Ectodermal cell (in vitro differentiated cells): ENCODE measurements around the gene ARHGAP12.

ENCODE experiments used
- H3K27ac ChIP-seq: 2 replicates; pipeline ENCODE4 v1.7.0; 2013; ENCODE audit warnings: mild to moderate bottlenecking, low read depth, low read length; ENCODE audit not compliant: insufficient read depth, poor library complexity, severe bottlenecking
- H3K27me3 ChIP-seq: 2 replicates; pipeline ENCODE4 v1.7.0; 2013; ENCODE audit warnings: mild to moderate bottlenecking, low read length; ENCODE audit not compliant: insufficient read depth, control insufficient read depth, poor library complexity, severe bottlenecking
- H3K36me3 ChIP-seq: one replicate; pipeline ENCODE4 v1.7.0; 2013; ENCODE audit warnings: low read length; ENCODE audit not compliant: control insufficient read depth, insufficient read depth
- H3K4me1 ChIP-seq: one replicate; pipeline ENCODE4 v1.7.0; 2013; ENCODE audit warnings: low read length; ENCODE audit not compliant: control insufficient read depth, insufficient read depth
- H3K4me3 ChIP-seq: 2 replicates; pipeline ENCODE4 v1.7.0; 2013; ENCODE audit warnings: low read depth, low read length, control low read depth; ENCODE audit not compliant: insufficient read depth
- H3K9me3 ChIP-seq: 2 replicates; pipeline ENCODE4 v1.7.0; 2013; ENCODE audit warnings: mild to moderate bottlenecking, low read length, moderate library complexity; ENCODE audit not compliant: control insufficient read depth
- WGBS, 2 experiments: methylation state at CpG; one replicate each; pipeline ENCODE4 v1.1.7; 2013; ENCODE audit warnings: missing lambda C conversion rate in 2 of 2; 5-methylcytosine and 5-hydroxymethylcytosine counted together

ARHGAP12 gene

GRCh38 chr10:31949266-31949665, 20.6 kb upstream of the ARHGAP12 start:
- Histone ChIP-seq H3K27me3 (no peaks in the 10 kb centered on the region), H3K9me3 (peaks cover 4% of the 10 kb centered on the region), H3K27ac (no peak overlapping the region), H3K4me3 (no peak overlapping the region), H3K4me1 (no peaks in the 10 kb centered on the region), H3K36me3 (no peaks in the 10 kb centered on the region)
- 94 to 97% methylated on average over 3 of the region's 3 CpGs for WGBS, 2 experiments

- no peak overlapping the region for H3K27ac ChIP-seq
- no peaks in the 10 kb centered on the region for H3K27me3 ChIP-seq
- no peaks in the 10 kb centered on the region for H3K4me1 ChIP-seq
- no peaks in the 10 kb centered on the region for H3K9me3 ChIP-seq
- H3K36me3 ChIP-seq: no peaks in the 10 kb centered on the region
- WGBS, 2 experiments: 92% methylated on average over 7 of the region's 7 CpGs
- no peak overlapping the region for H3K4me3 ChIP-seq
Measured at GRCh38 chr10:31948021-31948420, 19.4 kb upstream of the ARHGAP12 start.

GRCh38 chr10:31947144-31947926, 18.7 kb upstream of the ARHGAP12 start:
- Histone ChIP-seq H3K27me3 (no peaks in the 10 kb centered on the region), H3K36me3 (no peaks in the 10 kb centered on the region), H3K4me3 (no peak overlapping the region), H3K27ac (no peak overlapping the region), H3K4me1 (no peaks in the 10 kb centered on the region), H3K9me3 (no peaks in the 10 kb centered on the region)
- WGBS, 2 experiments: 91 to 95% methylated on average over 6 to 7 of the region's 7 CpGs

GRCh38 chr10:31945392-31945791, 16.8 kb upstream of the ARHGAP12 start:
- H3K9me3 ChIP-seq: no peaks in the 10 kb centered on the region
- H3K27me3 ChIP-seq: no peaks in the 10 kb centered on the region
- H3K4me3 ChIP-seq: no peak overlapping the region
- H3K36me3 ChIP-seq: no peaks in the 10 kb centered on the region
- no peaks in the 10 kb centered on the region for H3K4me1 ChIP-seq
- no peak overlapping the region for H3K27ac ChIP-seq
- 86 to 92% methylated on average over 1 of the region's 1 CpG for WGBS, 2 experiments

- Histone ChIP-seq H3K4me1 (no peaks in the 10 kb centered on the region), H3K27ac (no peak overlapping the region)
Measured at GRCh38 chr10:31944071-31944433, 15.4 kb upstream of the ARHGAP12 start.

GRCh38 chr10:31942892-31943291, 14.3 kb upstream of the ARHGAP12 start:
- Histone ChIP-seq H3K27me3 (no peaks in the 10 kb centered on the region), H3K27ac (no peak overlapping the region), H3K4me3 (no peak overlapping the region), H3K9me3 (no peaks in the 10 kb centered on the region), H3K36me3 (no peaks in the 10 kb centered on the region), H3K4me1 (no peaks in the 10 kb centered on the region)
- WGBS, 2 experiments: 88 to 100% methylated on average over 4 of the region's 4 CpGs

More at GRCh38 chr10:31944071-31944433, 15.4 kb upstream of the ARHGAP12 start:
- Histone ChIP-seq H3K9me3 (no peaks in the 10 kb centered on the region), H3K4me3 (no peak overlapping the region), H3K27me3 (no peaks in the 10 kb centered on the region), H3K36me3 (no peaks in the 10 kb centered on the region)
- WGBS, 2 experiments: 88 to 89% methylated on average over 3 of the region's 3 CpGs

GRCh38 chr10:31942435-31942834, 13.8 kb upstream of the ARHGAP12 start:
- WGBS, 2 experiments: 71 to 88% methylated on average over 1 of the region's 1 CpG
- Histone ChIP-seq H3K36me3 (no peaks in the 10 kb centered on the region), H3K27me3 (no peaks in the 10 kb centered on the region), H3K27ac (no peak overlapping the region), H3K9me3 (no peaks in the 10 kb centered on the region), H3K4me3 (no peak overlapping the region), H3K4me1 (no peaks in the 10 kb centered on the region)

GRCh38 chr10:31940839-31941653, 12.4 kb upstream of the ARHGAP12 start:
- H3K36me3 ChIP-seq: no peaks in the 10 kb centered on the region
- WGBS, 2 experiments: 74 to 79% methylated on average over 7 of the region's 7 CpGs
- no peak overlapping the region for H3K27ac ChIP-seq
- H3K4me3 ChIP-seq: no peak overlapping the region
- no peaks in the 10 kb centered on the region for H3K27me3 ChIP-seq
- no peaks in the 10 kb centered on the region for H3K9me3 ChIP-seq
- H3K4me1 ChIP-seq: no peaks in the 10 kb centered on the region

GRCh38 chr10:31939797-31940708, 11.4 kb upstream of the ARHGAP12 start:
- 89 to 97% methylated on average over 4 of the region's 4 CpGs for WGBS, 2 experiments
- no peaks in the 10 kb centered on the region for H3K4me1 ChIP-seq
- no peaks in the 10 kb centered on the region for H3K27me3 ChIP-seq
- H3K9me3 ChIP-seq: no peaks in the 10 kb centered on the region
- no peaks in the 10 kb centered on the region for H3K36me3 ChIP-seq
- H3K27ac ChIP-seq: no peak overlapping the region
- H3K4me3 ChIP-seq: no peak overlapping the region
